K562 (cell line): ENCODE results near the gene HHLA2. TPM values are rescaled to one million over a fixed set of nuclear protein-coding genes. Genes with fewer than 3 reads are reported as not detected.

ENCODE experiments used
- ATAC-seq: fragments of 200-7000 bp; cut with Tn5 transposase; 3 replicates; pipeline ENCODE4 v1.9.1; 2020; ENCODE audit warnings: moderate library complexity
- BruUV-seq: library from RNA; stranded (reverse); fragments of 400-500 nt; replicated peaks from 2 replicates; lab custom pipeline; 2021; lab: Mats Ljungman, UMichigan
- CTCF ChIA-PET: fragments of 300-600 bp; formaldehyde crosslinking; extraction: SDS; loops from one replicate; lab custom pipeline; 2021; ENCODE audit warnings: low intra/inter-chr PET ratio; lab: Yijun Ruan, JAX
- POLR2A ChIA-PET: fragments of 300-600, 350-650 bp; sonication (Branson Sonifier 250); formaldehyde crosslinking; extraction: SDS; loops from one replicate; lab custom pipeline; 2021; ENCODE audit warnings: antibody characterized with exemption, inconsistent platforms; lab: Yijun Ruan, JAX
- DNase-seq, 4 experiments: peaks; one replicate each; pipeline versions ENCODE4 v3.0.0 to v3.0.0-alpha.2; 2011 to 2018; ENCODE audit warnings: low spot score in 3 of 4, mixed read lengths in 3 of 4; ENCODE audit errors: extremely low read depth in 1 of 4
- FAIRE-seq: peaks from 2 replicates; lab custom pipeline; 2011; peaks lifted over from hg19 to GRCh38; lab: Jason Lieb, UNC
- H2AFZ ChIP-seq: 2 replicates; pipeline ENCODE4 v1.6.0; 2011; ENCODE audit warnings: low read depth, low read length, control low read depth, inconsistent platforms
- H3K27ac ChIP-seq: fragments of 200-600 bp; 3 replicates; pipeline ENCODE4 v1.8.0; 2011; ENCODE audit warnings: low read depth, mild to moderate bottlenecking, control low read depth, inconsistent platforms, low read length, moderate library complexity, mixed read lengths; ENCODE audit errors: extremely low read depth
- H3K27me3 ChIP-seq, 2 experiments: fragments of 300-600 bp in 1 of 2; 2 replicates in 1 of 2; 3 replicates in 1 of 2; pipeline versions ENCODE4 v1.6.0 to v1.8.0; 2011; ENCODE audit warnings: inconsistent platforms in 2 of 2, low read length in 2 of 2, mild to moderate bottlenecking in 1 of 2, mixed read lengths in 1 of 2, moderate library complexity in 1 of 2; ENCODE audit not compliant: control insufficient read depth in 2 of 2, insufficient read depth in 2 of 2
- H3K36me3 ChIP-seq: fragments of 300-600 bp; 3 replicates; pipeline ENCODE4 v1.8.0; 2011; ENCODE audit warnings: mild to moderate bottlenecking, low read length, inconsistent platforms; ENCODE audit not compliant: control insufficient read depth, insufficient read depth
- H3K4me1 ChIP-seq, 2 experiments: fragments of 200-600 bp in 1 of 2; replicated peaks in 1 of 2; 2 replicates in 1 of 2; 3 replicates in 1 of 2; pipeline versions ENCODE4 v1.5.1 to v1.8.0; 2011; ENCODE audit warnings: inconsistent platforms in 2 of 2, low read length in 2 of 2, mild to moderate bottlenecking in 1 of 2, mixed read lengths in 1 of 2, moderate library complexity in 1 of 2; ENCODE audit not compliant: control insufficient read depth in 2 of 2, insufficient read depth in 2 of 2
- H3K4me2 ChIP-seq: 2 replicates; pipeline ENCODE4 v1.6.1; 2011; ENCODE audit warnings: low read length, control low read depth, inconsistent platforms, mixed read lengths; ENCODE audit not compliant: insufficient read depth
- H3K4me3 ChIP-seq: fragments of 200-600 bp; sonication (generic), shearing (Covaris generic); 2 replicates; pipeline ENCODE4 v1.5.1; 2016; ENCODE audit warnings: control low read depth, inconsistent platforms
- H3K79me2 ChIP-seq: fragments of 200-600 bp; 3 replicates; pipeline ENCODE4 v1.8.0; 2011; ENCODE audit warnings: low read length, inconsistent platforms; ENCODE audit not compliant: control insufficient read depth, insufficient read depth
- H3K9ac ChIP-seq, 2 experiments: 2 replicates each; pipeline versions ENCODE4 v1.6.0 to v1.6.1; 2011; ENCODE audit warnings: low read depth in 2 of 2, low read length in 2 of 2, control low read depth in 1 of 2, inconsistent platforms in 1 of 2, mild to moderate bottlenecking in 1 of 2, mixed read lengths in 1 of 2; ENCODE audit not compliant: insufficient read depth in 1 of 2
- H3K9me1 ChIP-seq: one replicate; pipeline ENCODE4 v1.6.0; 2011; ENCODE audit warnings: inconsistent platforms, mild to moderate bottlenecking, low read length, moderate library complexity; ENCODE audit not compliant: control insufficient read depth, insufficient read depth
- H3K9me3 ChIP-seq: replicated peaks from 2 replicates; pipeline ENCODE4 v1.5.1; 2011; ENCODE audit warnings: low read depth, low read length, inconsistent platforms; ENCODE audit not compliant: control insufficient read depth, insufficient read depth
- H4K20me1 ChIP-seq: replicated peaks from 2 replicates; pipeline ENCODE4 v1.6.1; 2011; ENCODE audit warnings: low read length, inconsistent platforms, mixed read lengths; ENCODE audit not compliant: control insufficient read depth, insufficient read depth
- ATF6 ChIP-seq: sonication (generic); formaldehyde crosslinking; IDR thresholded peaks from 2 replicates; pipeline ENCODE4 v1.4.0; 2020; ENCODE audit warnings: mild to moderate bottlenecking, missing genetic modification reagents
- CEBPG ChIP-seq, 3 experiments: fragments of 200-800 bp in 1 of 3; sonication (Bioruptor generic) in 1 of 3; sonication (generic) in 1 of 3; formaldehyde crosslinking in 1 of 3; IDR thresholded peaks in 2 of 3; conservative IDR thresholded peaks in 1 of 3; 2 replicates each; pipeline versions ENCODE4 v1.6.1 to v1.8.0; 2016 to 2022; ENCODE audit warnings: missing compliant biosample characterization in 2 of 3, missing genetic modification characterization in 2 of 3, mild to moderate bottlenecking in 1 of 3, missing genetic modification reagents in 1 of 3
- MAX ChIP-seq: sonication (generic); formaldehyde crosslinking; IDR thresholded peaks from 2 replicates; pipeline ENCODE4 v1.9.0; 2022; ENCODE audit warnings: mild to moderate bottlenecking, missing genetic modification reagents
- TCF15 ChIP-seq: fragments of 250-450 bp; sonication (Bioruptor Pico); IDR thresholded peaks from 2 replicates; pipeline ENCODE4 v1.8.0; 2022; ENCODE audit warnings: moderate library complexity, mild to moderate bottlenecking, inconsistent platforms
- WGBS: fragments of 100-300 bp; shearing (Covaris generic); methylation state at CpG from one replicate; pipeline ENCODE4 v1.1.6; 2016; ENCODE audit warnings: low coverage, mixed read lengths; ENCODE audit not compliant: insufficient coverage; ENCODE audit errors: missing lambda C conversion rate; 5-methylcytosine and 5-hydroxymethylcytosine counted together
- in situ Hi-C: fragments of 300-500 bp; cut with MboI; formaldehyde crosslinking; loops from 4 replicates; pipeline ENCODE4 v1.15.0; 2018; ENCODE audit warnings: inconsistent platforms, mixed read lengths
- intact Hi-C: fragments of 100-400 bp; cut with micrococcal nuclease; formaldehyde crosslinking; loops from 2 replicates; pipeline ENCODE4 v1.14.2; 2022
- polyA plus RNA-seq, 8 experiments: library from polyadenylated mRNA; depleted of rRNA in 4 of 8; stranded (reverse) in 5 of 8; unstranded in 3 of 8; fragments of >200 nt; fragmentation: Nextera tagmentation in 2 of 8; fragmentation: Illumina TruSeq in 1 of 8; extraction: Ambion mirVana in 2 of 8; extraction: Trizol in 1 of 8; gene quantifications; 2 replicates each; pipeline versions ENCODE4 v1.2.1 to v1.2.3, GENCODE V29; 2011 to 2014; ENCODE audit warnings: inconsistent platforms in 1 of 8, missing spikeins in 1 of 8
- total RNA-seq, 7 experiments: library from RNA; depleted of rRNA in 6 of 7; stranded (reverse); fragments of >200 nt in 6 of 7; fragmentation: Illumina TruSeq in 2 of 7; extraction: Trizol in 2 of 7; gene quantifications; 2 replicates each; pipeline versions ENCODE4 v1.2.1 to v1.2.3, GENCODE V29; 2011 to 2021; ENCODE audit warnings: low replicate concordance in 1 of 7

The HHLA2 gene
- total and polyA plus RNA-seq, 9 of the 15 experiments (the other 6 are each of a cell fraction or from before 2014, with no cell fraction given): 0.04 TPM; not detected in 7

- no peaks in the 10 kb centered on the region for H3K27me3 ChIP-seq
- H3K9me3 ChIP-seq: no peaks in the 10 kb centered on the region
- H3K27ac ChIP-seq: no peak overlapping the region
- FAIRE-seq (no peak), DNase-seq (no peak), ATAC-seq (no peak)
- 0% methylated on average over 5 of the region's 5 CpGs for WGBS
- H3K9me1 ChIP-seq: no peaks in the 10 kb centered on the region
- no peak for TF ChIP-seq TCF15 (CRISPR knock-in tag)
- TF ChIP-seq CEBPG (CRISPR knock-in tag; IDR thresholded peaks at IDR 0.05): no peak
- TF ChIP-seq CEBPG (tag; conservative IDR thresholded peaks at IDR 0.05 in 1 of 2, IDR thresholded peaks at IDR 0.05 in 1 of 2): peak; percentile 33 to 66; a peak in 3 of 4 replicates
- intact Hi-C loops: no loop called here
- H3K4me3 ChIP-seq: no peak overlapping the region
- no peaks in the 10 kb centered on the region for H3K36me3 ChIP-seq
- no peaks in the 10 kb centered on the region for H3K79me2 ChIP-seq
- H3K9ac ChIP-seq: no peak overlapping the region
- H3K4me2 ChIP-seq: no peak overlapping the region
- no peaks in the 10 kb centered on the region for H3K4me1 ChIP-seq
- ChIA-PET POLR2A (no interaction called here), CTCF (no interaction called here)
- H4K20me1 ChIP-seq: no peaks in the 10 kb centered on the region
- no TSS peak for BruUV-seq
- in situ Hi-C loops: no loop called here
- H2AFZ ChIP-seq: no peak overlapping the region
Measured at GRCh38 chr3:108346301-108347227, 50.2 kb downstream of the HHLA2 start.

- intact Hi-C loops: no loop called here
- WGBS: 0% methylated on average over 3 of the region's 3 CpGs
- no peak overlapping the region for H2AFZ ChIP-seq
- no peaks in the 10 kb centered on the region for H3K36me3 ChIP-seq
- no peaks in the 10 kb centered on the region for H3K9me3 ChIP-seq
- H3K4me3 ChIP-seq: no peak overlapping the region
- no peak for DNase-seq
- H3K4me2 ChIP-seq: no peak overlapping the region
- no peaks in the 10 kb centered on the region for H3K4me1 ChIP-seq
- TF ChIP-seq ATF6 (no peak), MAX (CRISPR knock-in tag) (no peak)
- ChIA-PET CTCF (no interaction called here), POLR2A (no interaction called here)
- no peak overlapping the region for H3K27ac ChIP-seq
- no peaks in the 10 kb centered on the region for H3K9me1 ChIP-seq
- no peaks in the 10 kb centered on the region for H3K79me2 ChIP-seq
- no peak for FAIRE-seq
- ATAC-seq: no peak
- no TSS peak for BruUV-seq
- no peak overlapping the region for H3K9ac ChIP-seq
- H4K20me1 ChIP-seq: no peaks in the 10 kb centered on the region
- H3K27me3 ChIP-seq: no peaks in the 10 kb centered on the region
- in situ Hi-C loops: no loop called here
Measured at GRCh38 chr3:108352176-108352575, 55.8 kb downstream of the HHLA2 start.
